Fibroblast of lung (primary cell): ENCODE measurements around the gene PANK4.

Source experiments
- CTCF ChIP-seq, 2 donors: IDR thresholded peaks in 1 of 2; conservative IDR thresholded peaks in 1 of 2; 1 replicate in 1 of 2; 2 replicates in 1 of 2; pipeline ENCODE4 v1.5.1; 2011 to 2012; ENCODE audit warnings: low read length in 2 of 2, control low read depth in 1 of 2, inconsistent platforms in 1 of 2, low read depth in 1 of 2, mild to moderate bottlenecking in 1 of 2
- EZH2 ChIP-seq: IDR thresholded peaks from 2 replicates; pipeline ENCODE4 v1.5.1; 2012; ENCODE audit warnings: low read length, control low read depth, mild to moderate bottlenecking; ENCODE audit errors: missing control alignments

- TF ChIP-seq CTCF (conservative IDR thresholded peaks at IDR 0.05 in 1 of 2, IDR thresholded peaks at IDR 0.05 in 1 of 2; ENCODE audit: low read depth in 1 of 2, low read length in 2 of 2) (no peak), EZH2 (no peak)
Observed at GRCh38 chr1:2558861-2559260, 32.5 kb upstream of the PANK4 start.
